Neural progenitor cell (in vitro differentiated cells): ENCODE measurements around the gene ERC1. TPM values are rescaled to one million over a fixed set of nuclear protein-coding genes. Genes with fewer than 3 reads are reported as not detected.

Source experiments
- DNase-seq: peaks from one replicate; pipeline ENCODE4 v3.0.0-alpha.2; 2016; ENCODE audit warnings: low spot score
- H2AFZ ChIP-seq: fragments of 200-600 bp; sonication (generic); replicated peaks from 2 replicates; pipeline ENCODE4 v1.6.1; 2016; ENCODE audit warnings: antibody characterized with exemption
- H3F3A ChIP-seq: fragments of 200-600 bp; sonication (generic); 2 replicates; pipeline ENCODE4 v1.6.1; 2016; ENCODE audit warnings: antibody characterized with exemption, low read depth
- H3K27ac ChIP-seq: fragments of 200-600 bp; sonication (generic); 2 replicates; pipeline ENCODE4 v1.5.1; 2016; ENCODE audit warnings: mild to moderate bottlenecking
- H3K27me3 ChIP-seq: fragments of 200-600 bp; sonication (generic); 2 replicates; pipeline ENCODE4 v1.6.1; 2016; ENCODE audit warnings: mild to moderate bottlenecking, moderate library complexity
- H3K36me3 ChIP-seq: fragments of 200-600 bp; sonication (generic); 2 replicates; pipeline ENCODE4 v1.5.1; 2016
- H3K4me1 ChIP-seq: fragments of 200-600 bp; sonication (generic); 2 replicates; pipeline ENCODE4 v1.6.1; 2016; ENCODE audit warnings: mixed run types
- H3K4me2 ChIP-seq: fragments of 200-600 bp; sonication (generic); 2 replicates; pipeline ENCODE4 v1.6.1; 2016
- H3K4me3 ChIP-seq: fragments of 200-600 bp; sonication (generic); 2 replicates; pipeline ENCODE4 v1.5.1; 2016
- H3K79me2 ChIP-seq: fragments of 200-600 bp; sonication (generic); 2 replicates; pipeline ENCODE4 v1.6.1; 2016; ENCODE audit warnings: low read depth
- H3K9ac ChIP-seq: fragments of 200-600 bp; sonication (generic); 2 replicates; pipeline ENCODE4 v1.6.1; 2016
- H3K9me3 ChIP-seq: fragments of 200-600 bp; sonication (generic); 2 replicates; pipeline ENCODE4 v1.5.1; 2016; ENCODE audit warnings: low read depth
- H4K20me1 ChIP-seq: fragments of 200-600 bp; sonication (generic); 2 replicates; pipeline ENCODE4 v1.6.1; 2016; ENCODE audit warnings: low read depth
- H3K27ac Mint-ChIP-seq: 3 replicates; pipeline ENCODE4 v1.8.0; 2021; ENCODE audit warnings: mixed read lengths
- H3K27me3 Mint-ChIP-seq: 2 replicates; pipeline ENCODE4 v1.8.0; 2022; ENCODE audit warnings: low read depth, mild to moderate bottlenecking, inconsistent platforms, moderate library complexity, mixed read lengths; ENCODE audit not compliant: insufficient read depth
- H3K36me3 Mint-ChIP-seq: 3 replicates; pipeline ENCODE4 v1.8.0; 2021; ENCODE audit warnings: mixed read lengths
- H3K4me1 Mint-ChIP-seq: 3 replicates; pipeline ENCODE4 v1.8.0; 2021; ENCODE audit warnings: mixed read lengths
- H3K4me3 Mint-ChIP-seq: 3 replicates; pipeline ENCODE4 v1.8.0; 2021; ENCODE audit warnings: mild to moderate bottlenecking, moderate library complexity, mixed read lengths
- H3K9me3 Mint-ChIP-seq: 3 replicates; pipeline ENCODE4 v1.8.0; 2020; ENCODE audit warnings: mixed read lengths
- EZH2 ChIP-seq: fragments of 200-600 bp; sonication (generic); IDR thresholded peaks from 2 replicates; pipeline ENCODE4 v1.6.1; 2017; ENCODE audit warnings: antibody characterized with exemption, mild to moderate bottlenecking, moderate library complexity
- EZH2phosphoT487 ChIP-seq: fragments of 200-600 bp; sonication (generic); IDR thresholded peaks from 2 replicates; pipeline ENCODE4 v1.6.1; 2017; ENCODE audit warnings: antibody characterized with exemption
- total RNA-seq: library from RNA; depleted of rRNA; stranded (reverse); fragments of >200 nt; gene quantifications from 2 replicates; pipeline ENCODE4 v1.2.3, GENCODE V29; 2015; ENCODE audit warnings: low replicate concordance
- TF ChIP-seq, protein P1 (sequence below): fragments of 200-600 bp; sonication (generic); IDR thresholded peaks from 2 replicates; pipeline ENCODE4 v1.5.1; 2017; ENCODE audit warnings: antibody characterized with exemption, mild to moderate bottlenecking

The ERC1 gene
- total RNA-seq, 1 donor from 2014 or later = 27.5 TPM

GRCh38 chr12:1282670-1283315, 291.8 kb downstream of the ERC1 start:
- H3K4me2 ChIP-seq = no peak overlapping the region
- H3K27me3 Mint-ChIP-seq = no peaks in the 10 kb centered on the region
- H3K79me2 ChIP-seq = no peaks in the 10 kb centered on the region
- H3K4me1 Mint-ChIP-seq = peaks cover 35% of the 10 kb centered on the region
- H3K4me3 Mint-ChIP-seq = no peak overlapping the region
- no peak overlapping the region for H3K27ac ChIP-seq
- H3K9ac ChIP-seq = no peak overlapping the region
- peaks cover 19% of the 10 kb centered on the region for H3K4me1 ChIP-seq
- H3K27ac Mint-ChIP-seq = peak overlapping the region; percentile 57
- no peaks in the 10 kb centered on the region for H4K20me1 ChIP-seq
- peaks cover 3% of the 10 kb centered on the region for H3K9me3 Mint-ChIP-seq
- H3K36me3 Mint-ChIP-seq = peaks cover 8% of the 10 kb centered on the region
- DNase-seq = no peak
- no peaks in the 10 kb centered on the region for H3K36me3 ChIP-seq
- no peaks in the 10 kb centered on the region for H3K9me3 ChIP-seq
- H3F3A ChIP-seq = peaks cover 10% of the 10 kb centered on the region
- H3K4me3 ChIP-seq = no peak overlapping the region
- H2AFZ ChIP-seq = no peak overlapping the region
- H3K27me3 ChIP-seq = no peaks in the 10 kb centered on the region
- no peak for TF ChIP-seq EZH2phosphoT487
- TF ChIP-seq, protein P1, sequence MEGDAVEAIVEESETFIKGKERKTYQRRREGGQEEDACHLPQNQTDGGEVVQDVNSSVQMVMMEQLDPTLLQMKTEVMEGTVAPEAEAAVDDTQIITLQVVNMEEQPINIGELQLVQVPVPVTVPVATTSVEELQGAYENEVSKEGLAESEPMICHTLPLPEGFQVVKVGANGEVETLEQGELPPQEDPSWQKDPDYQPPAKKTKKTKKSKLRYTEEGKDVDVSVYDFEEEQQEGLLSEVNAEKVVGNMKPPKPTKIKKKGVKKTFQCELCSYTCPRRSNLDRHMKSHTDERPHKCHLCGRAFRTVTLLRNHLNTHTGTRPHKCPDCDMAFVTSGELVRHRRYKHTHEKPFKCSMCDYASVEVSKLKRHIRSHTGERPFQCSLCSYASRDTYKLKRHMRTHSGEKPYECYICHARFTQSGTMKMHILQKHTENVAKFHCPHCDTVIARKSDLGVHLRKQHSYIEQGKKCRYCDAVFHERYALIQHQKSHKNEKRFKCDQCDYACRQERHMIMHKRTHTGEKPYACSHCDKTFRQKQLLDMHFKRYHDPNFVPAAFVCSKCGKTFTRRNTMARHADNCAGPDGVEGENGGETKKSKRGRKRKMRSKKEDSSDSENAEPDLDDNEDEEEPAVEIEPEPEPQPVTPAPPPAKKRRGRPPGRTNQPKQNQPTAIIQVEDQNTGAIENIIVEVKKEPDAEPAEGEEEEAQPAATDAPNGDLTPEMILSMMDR = no peak
- no peak for TF ChIP-seq EZH2

DNA sequence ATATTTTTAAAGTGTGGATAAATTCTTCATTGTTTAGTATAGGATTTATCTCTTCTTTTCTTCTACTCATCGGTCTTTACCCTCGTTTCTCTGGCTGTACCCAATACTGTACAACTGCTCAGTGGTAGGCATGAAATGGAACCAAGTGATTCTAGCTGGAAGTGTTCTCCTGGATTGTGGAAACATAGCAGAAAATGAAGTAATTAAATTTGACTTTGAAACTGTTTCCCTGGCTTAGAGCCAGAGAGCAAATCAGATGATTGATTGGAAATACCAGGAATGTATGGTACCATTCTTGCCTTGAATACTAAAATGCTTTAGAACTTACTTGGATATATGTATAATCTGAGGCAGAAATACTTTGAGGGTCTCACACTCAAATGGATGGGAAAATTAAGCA, 292.3 kb downstream of the ERC1 start:
- Histone ChIP-seq H3K27me3 (no peaks in the 10 kb centered on the region), H3K27ac (no peak overlapping the region), H3F3A (peaks cover 15% of the 10 kb centered on the region), H3K4me1 (peaks cover 22% of the 10 kb centered on the region), H2AFZ (no peak overlapping the region), H3K9me3 (no peaks in the 10 kb centered on the region), H3K79me2 (no peaks in the 10 kb centered on the region), H3K36me3 (no peaks in the 10 kb centered on the region), H3K9ac (no peak overlapping the region), H3K4me3 (no peak overlapping the region), H3K4me2 (no peak overlapping the region), H4K20me1 (no peaks in the 10 kb centered on the region)
- Mint-ChIP-seq H3K9me3 (peaks cover 3% of the 10 kb centered on the region), H3K36me3 (peaks cover 8% of the 10 kb centered on the region), H3K4me1 (peaks cover 30% of the 10 kb centered on the region), H3K27ac (peak overlapping the region; percentile 57), H3K4me3 (no peak overlapping the region), H3K27me3 (no peaks in the 10 kb centered on the region)
- DNase-seq = no peak
- no peak for TF ChIP-seq EZH2phosphoT487
- no peak for TF ChIP-seq EZH2
- TF ChIP-seq, protein P1 = no peak

- Mint-ChIP-seq H3K27me3 (no peaks in the 10 kb centered on the region), H3K4me3 (no peak overlapping the region), H3K27ac (no peak overlapping the region), H3K36me3 (peaks cover 9% of the 10 kb centered on the region), H3K9me3 (peaks cover 3% of the 10 kb centered on the region), H3K4me1 (peaks cover 29% of the 10 kb centered on the region)
- Histone ChIP-seq H3K4me2 (no peak overlapping the region), H3K36me3 (no peaks in the 10 kb centered on the region), H3K79me2 (no peaks in the 10 kb centered on the region), H3K27me3 (no peaks in the 10 kb centered on the region), H3K4me1 (peaks cover 22% of the 10 kb centered on the region), H3K4me3 (no peak overlapping the region), H3K9me3 (no peaks in the 10 kb centered on the region), H3K9ac (no peak overlapping the region), H4K20me1 (no peaks in the 10 kb centered on the region), H2AFZ (no peak overlapping the region), H3F3A (peaks cover 16% of the 10 kb centered on the region), H3K27ac (no peak overlapping the region)
- TF ChIP-seq, protein P1 = no peak
- no peak for TF ChIP-seq EZH2
- TF ChIP-seq EZH2phosphoT487 = no peak
- no peak for DNase-seq
These were observed 293.6 kb downstream of the ERC1 start for GRCh38 chr12:1284611-1285010.
